Activated CD4-positive, alpha-beta T cell treated with anti-CD3 and anti-CD28 coated beads, Interleukin-2, amount 50 U/mL, for 16 hours (primary cell): Measurements from ENCODE around the gene RACK1.
A peak's percentile ranks its signal among the peaks of the same experiment; 100 is the strongest.
"Not testable (repeated sequence)": the region's sequence is repeated elsewhere in the genome, so short reads cannot be mapped to it uniquely, and the experiment has no call there.

ENCODE experiments used
- DNase-seq: peaks from one replicate; pipeline ENCODE4 v3.0.0-alpha.2; 2020

Gene RACK1

DNA sequence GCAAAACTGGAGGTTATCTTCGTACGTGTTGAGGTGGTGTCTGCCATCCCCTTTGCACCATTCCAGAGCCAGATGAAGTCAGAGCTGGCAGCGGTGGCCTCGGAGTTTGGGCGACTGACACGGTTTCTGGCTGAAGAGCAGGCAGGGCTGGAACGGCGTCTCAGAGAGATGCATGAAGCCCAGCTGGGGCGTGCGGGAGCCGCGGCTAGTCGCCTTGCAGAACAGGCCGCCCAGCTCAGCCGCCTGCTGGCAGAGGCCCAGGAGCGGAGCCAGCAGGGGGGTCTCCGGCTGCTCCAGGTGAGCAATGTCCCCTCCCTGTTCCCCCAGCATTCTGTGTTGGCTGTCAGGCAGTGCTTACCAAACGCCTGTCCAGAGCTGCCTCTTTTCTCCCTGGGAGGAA lies 11.1 kb downstream of the RACK1 start:
- DNase-seq: no peak

DNA sequence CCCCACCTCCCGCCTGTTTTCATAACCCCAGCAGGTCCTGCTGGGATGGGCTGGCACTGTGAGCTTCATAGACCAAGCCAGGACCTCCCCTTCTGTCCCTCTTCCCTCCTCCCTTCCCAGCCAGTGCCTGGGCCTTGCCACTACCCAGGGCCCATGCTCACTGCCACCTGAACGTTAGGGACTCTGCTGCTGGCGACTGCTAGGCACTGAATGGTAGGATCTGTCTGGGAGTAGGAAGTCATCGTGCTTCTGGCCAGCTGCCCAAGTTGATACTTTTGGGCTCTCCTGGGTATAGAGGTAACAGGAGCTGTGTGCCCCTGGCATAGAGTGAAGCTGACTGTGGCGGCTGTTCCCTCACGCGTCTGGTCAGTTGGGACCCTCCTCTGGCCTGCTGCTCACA lies 12.3 kb downstream of the RACK1 start:
- no peak for DNase-seq

DNA sequence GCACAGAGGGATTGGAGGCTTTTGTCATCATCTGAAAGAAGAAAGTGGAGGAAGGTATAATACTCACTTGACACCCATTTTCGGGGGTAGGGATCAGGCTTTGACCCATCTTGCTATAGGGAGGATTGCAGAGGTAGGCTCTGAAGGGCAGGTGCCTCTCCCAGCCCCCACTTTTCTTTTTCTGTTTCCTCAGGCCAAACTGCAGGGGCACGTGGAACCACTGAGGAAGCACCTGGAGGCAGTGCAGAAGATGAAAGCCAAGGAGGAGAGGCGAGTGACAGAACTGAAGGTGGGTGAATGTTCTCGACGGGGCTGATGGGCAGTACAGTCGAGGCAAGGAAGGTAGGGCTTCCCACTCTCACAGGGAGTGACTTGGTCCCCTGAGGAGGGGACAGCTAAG lies 13.2 kb downstream of the RACK1 start:
- DNase-seq: no peak

DNA sequence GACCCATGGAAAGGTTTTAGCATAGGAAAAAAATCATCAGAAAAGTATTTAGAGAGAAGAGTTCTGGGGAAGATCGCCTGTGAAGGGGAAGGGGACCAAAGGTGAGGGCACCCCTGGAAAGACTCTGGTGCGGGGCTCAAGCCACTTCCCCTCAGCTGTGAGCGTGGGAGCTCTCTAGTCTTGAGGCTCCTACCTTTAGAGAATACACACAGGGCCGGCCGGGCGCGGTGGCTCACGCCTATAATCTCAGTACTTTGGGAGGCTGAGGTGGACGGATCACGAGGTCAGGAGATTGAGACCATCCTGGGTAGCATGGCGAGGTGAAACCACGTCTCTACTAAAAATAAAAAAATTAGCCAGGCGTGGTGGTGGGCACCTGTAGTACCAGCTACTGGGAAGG lies 13.7 kb downstream of the RACK1 start:
- no peak for DNase-seq

DNA sequence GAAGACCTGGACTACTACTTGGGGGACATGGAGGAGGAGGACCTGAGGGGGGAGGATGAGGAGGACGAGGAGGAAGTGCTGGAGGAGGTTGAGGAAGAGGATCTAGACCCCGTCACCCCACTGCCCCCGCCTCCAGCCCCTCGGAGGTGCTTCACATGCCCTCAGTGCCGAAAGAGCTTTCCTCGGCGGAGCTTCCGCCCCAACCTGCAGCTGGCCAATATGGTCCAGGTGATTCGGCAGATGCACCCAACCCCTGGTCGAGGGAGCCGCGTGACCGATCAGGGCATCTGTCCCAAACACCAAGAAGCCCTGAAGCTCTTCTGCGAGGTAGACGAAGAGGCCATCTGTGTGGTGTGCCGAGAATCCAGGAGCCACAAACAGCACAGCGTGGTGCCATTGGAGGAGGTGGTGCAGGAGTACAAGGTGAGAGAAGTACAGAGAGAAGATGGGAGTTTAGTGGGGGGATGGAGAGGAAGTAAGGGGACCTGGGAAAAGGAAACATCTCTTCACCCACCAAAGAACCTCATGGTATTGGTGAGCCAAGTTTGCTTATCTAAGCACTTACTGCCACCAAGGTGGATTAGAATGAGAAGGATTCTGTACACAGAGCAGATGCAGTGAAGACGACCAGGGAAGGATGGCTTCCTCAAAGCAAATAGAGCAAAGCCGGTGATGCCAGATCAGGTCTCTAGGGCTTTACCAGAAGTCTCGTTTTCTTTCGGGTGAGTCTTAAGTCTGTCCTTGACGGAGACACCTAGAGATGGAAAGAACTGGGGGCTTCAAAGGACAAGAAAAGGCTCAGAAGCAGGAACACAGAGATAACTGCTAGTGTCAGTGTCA lies 19.1 kb downstream of the RACK1 start:
- no peak for DNase-seq

DNA sequence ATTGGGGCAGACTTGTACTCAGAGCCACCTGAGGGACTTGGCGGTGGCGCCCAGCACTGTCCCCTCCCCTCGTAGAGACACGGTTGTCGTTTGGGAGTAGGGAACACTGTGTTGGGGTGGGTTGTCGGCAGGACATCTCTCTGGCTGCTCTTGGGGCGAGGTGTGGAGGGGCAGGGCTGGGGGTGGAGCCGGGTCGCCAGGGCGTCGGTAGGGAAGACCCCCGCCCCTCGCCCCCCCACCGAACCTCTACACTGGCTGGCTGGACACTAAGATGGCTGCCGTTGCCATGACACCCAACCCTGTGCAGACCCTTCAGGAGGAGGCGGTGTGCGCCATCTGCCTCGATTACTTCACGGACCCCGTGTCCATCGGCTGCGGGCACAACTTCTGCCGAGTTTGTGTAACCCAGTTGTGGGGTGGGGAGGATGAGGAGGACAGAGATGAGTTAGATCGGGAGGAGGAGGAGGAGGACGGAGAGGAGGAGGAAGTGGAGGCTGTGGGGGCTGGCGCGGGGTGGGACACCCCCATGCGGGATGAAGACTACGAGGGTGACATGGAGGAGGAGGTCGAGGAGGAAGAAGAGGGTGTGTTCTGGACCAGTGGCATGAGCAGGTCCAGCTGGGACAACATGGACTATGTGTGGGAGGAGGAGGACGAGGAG lies 19.8 kb downstream of the RACK1 start:
- no peak for DNase-seq

DNA sequence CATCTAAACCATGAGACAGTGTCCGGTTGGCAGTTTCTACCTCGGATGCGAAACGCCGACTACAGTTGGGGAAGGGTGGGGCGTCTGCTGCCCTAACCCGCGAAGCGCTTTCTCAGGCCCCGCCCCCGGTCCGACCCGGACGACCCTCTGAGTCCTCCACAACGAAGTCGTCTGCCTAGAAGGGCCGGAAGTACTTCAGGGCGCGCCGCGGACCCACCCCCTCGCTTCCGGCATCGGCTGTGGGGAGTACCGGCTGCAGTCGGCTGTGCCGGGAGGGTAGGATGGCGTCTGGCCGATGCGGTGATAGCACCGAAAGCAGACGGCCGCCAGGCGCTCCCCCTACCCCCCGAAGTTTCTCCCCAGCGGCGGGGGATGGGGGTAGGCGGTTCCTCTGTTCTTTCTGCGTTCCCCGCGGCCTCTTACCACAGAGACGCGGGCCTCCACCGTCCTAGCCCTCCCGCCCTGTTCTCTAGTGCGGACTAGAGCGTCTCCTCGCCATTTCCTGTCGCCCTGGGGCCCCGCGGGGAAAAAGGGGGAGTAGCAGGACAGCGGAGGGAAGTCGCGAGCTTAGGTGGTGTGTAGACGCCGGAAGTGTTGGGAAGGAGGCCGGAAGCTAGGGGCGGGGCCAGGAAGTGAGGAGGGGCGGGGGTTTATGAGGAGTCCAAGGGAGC lies 20.5 kb downstream of the RACK1 start, which contains the start of gene TRIM41:
Gene TRIM41 (plus strand): TSS at position 224 of the 671 bp plus-strand sequence. CDS start 719 bp downstream, outside the sequence.
- DNase-seq: peak; percentile 99

DNA sequence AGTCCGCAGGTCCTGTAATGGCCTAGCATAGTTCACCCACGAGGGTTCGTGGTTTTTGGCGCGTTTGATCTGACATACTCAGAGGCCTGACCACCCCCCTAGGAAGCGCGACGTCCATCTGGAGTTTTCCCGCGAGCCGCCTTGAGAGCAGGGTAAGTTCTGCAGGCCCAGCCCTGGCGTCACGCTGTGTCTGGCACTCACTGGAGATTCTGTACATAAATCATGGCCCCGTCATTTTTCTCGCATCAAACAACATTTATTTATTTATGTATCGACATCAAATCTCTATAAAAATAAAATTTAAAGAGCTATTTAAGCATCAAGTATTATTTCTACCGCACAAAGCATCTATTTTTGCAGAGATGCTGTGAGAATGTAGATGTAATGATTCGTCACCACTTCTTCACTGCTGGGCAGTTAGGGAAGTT lies 21.1 kb downstream of the RACK1 start:
- DNase-seq: no peak

DNA sequence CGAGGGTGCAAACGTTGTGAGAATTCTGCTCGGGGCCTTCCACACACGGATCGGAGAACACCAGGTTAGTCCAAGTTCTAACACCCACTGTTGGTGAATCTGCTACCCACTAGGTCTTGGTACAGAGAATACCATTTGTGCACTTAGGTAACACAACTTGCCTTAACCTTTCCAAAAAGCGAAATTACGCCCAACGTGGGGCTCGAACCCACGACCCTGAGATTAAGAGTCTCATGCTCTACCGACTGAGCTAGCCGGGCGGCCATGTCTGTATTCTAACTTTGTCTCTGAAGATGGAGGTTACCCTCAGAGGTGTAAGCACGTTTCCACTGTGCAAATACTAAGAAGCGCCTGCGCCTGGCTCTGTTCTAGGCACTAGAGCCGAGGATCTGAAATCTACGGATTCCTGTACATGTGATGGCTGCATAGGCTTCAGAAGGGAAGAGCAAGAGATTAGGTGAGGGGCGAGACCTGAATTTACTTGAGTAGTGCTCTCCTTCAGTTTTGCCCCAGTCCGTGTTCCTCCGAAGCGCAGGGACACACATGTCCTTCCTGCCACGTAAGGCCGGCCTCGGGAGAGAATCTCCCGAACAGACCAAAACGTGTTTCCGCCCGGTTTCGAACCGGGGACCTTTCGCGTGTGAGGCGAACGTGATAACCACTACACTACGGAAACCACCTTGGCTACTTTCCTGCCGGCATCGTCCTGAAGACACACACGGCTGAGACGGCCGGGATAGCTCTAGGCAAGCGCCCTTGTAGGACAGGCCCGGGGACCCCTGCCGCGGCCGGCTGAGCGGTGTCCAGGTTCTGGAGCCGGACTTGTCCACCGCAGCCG lies 21.7 kb downstream of the RACK1 start:
- DNase-seq: peak; percentile 98

DNA sequence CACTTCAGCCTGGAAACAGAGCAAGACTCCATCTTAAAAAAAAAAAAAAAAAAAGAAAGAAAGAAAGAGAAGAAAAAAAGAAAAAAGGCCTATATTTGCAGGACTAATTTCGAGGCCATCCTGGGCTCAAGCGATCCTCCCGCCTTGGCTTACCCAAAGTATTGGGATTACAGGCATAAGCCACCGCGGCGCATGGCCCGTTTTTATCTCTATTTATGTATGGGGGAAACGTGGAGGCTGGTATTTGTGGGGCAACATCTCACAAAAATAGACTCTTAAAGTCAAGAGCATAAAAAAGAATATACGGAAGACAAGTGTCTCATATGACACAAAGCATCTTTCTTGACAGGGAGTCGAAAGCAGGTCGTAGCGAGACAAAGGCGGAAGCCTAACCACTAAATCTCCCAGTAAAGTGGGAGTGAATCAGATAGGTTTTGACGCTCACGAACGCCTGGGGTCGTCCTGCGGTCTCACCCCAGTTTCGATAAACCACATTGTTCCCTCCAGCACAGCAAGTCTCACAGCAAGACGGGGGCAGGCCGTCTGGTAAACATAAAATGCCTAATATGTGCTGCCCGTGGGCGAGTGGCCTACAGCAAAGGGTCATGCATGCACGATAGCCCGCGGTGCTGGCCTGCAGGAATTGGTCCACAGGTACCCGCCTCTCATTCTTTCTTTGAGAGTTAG lies 22.5 kb downstream of the RACK1 start:
- DNase-seq: no peak

DNA sequence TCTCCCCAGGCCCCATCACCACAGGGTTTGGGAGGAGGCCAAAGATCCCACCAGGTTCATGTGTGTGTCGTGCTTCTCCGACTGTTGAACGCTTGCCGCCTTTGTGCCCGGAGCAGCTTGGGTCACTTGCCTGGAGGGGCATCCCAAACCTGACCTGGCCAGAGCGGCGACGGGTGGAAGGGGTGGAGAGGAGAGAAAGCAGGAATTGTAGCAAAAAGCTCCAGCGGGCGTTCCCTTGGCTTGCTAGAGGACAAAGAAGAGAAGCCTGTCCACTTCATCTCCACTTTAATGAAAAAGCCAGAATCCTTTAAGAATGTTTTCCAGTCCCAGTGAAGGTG lies 23.6 kb downstream of the RACK1 start:
- DNase-seq: no peak

DNA sequence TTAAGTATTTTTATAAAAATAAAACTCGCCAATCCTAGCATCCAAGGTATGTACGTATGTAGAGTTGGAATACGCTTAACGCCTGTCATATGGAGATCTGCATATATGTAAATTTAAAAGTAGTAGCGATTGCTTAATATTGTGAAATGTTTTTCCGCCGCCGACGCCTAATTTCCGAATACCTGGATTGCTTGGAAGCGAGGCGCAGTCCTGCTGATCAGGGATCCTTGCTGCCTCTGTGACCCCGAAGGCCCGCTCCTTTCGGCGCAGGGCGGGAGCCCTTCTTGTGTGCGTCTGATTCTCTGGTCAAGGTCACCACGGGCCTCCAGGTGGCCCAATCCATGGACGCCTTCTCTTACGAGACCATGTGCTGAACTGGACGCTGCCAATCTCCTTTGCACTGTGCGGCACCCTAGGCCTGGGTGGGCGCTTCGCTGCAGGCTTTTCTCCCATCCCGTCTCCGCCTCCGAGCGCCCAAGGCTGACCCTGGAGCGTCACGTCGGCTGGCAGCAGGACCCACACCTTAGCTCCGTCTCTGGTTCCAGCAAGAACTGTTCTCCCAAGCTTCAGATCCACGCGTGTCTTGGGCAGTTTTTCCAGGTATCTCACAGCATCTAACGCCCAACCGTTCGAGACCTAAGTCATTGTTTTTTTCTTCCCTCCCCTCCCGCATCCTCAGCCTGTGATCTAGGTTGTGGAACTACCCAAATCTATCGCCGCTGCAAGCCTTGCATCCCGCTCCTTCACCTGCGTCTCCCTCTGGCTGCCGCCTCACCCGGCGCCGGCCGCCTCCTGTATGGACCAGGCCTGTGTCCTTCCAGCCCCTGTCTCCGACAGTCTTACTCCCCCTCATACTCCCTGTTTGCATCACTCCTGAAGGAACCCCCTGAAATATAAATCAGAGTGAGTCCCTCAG lies 24.2 kb downstream of the RACK1 start:
- DNase-seq: no peak

DNA sequence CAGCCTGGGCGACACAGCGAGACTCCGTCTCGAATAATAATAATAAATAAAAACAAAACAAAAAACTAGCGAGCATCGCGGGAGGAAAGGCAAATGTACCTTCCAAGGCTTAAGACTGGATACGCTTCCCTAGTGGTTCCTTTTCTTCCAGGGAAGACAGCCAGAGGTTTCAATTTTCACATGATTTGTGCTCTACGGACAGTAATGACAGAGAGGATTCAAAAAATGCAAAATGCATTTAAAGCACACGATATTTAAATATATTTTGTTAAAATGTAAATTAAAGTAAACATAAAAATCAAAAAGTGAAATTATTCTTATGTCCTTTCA lies 24.9 kb downstream of the RACK1 start:
- DNase-seq: no peak

DNA sequence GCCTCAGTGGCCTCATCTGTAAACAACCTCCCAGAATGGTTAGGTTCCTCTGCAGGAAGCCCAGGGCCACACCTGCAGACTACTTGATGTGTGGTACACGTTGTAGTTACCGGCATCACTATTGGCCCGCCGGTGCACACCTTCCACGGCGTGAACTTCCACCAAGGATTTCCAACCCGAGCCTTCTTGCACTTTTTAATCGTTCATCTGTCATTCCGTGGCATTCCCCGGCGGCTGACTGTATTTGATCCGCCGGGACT lies 26.0 kb downstream of the RACK1 start:
- DNase-seq: no peak

DNA sequence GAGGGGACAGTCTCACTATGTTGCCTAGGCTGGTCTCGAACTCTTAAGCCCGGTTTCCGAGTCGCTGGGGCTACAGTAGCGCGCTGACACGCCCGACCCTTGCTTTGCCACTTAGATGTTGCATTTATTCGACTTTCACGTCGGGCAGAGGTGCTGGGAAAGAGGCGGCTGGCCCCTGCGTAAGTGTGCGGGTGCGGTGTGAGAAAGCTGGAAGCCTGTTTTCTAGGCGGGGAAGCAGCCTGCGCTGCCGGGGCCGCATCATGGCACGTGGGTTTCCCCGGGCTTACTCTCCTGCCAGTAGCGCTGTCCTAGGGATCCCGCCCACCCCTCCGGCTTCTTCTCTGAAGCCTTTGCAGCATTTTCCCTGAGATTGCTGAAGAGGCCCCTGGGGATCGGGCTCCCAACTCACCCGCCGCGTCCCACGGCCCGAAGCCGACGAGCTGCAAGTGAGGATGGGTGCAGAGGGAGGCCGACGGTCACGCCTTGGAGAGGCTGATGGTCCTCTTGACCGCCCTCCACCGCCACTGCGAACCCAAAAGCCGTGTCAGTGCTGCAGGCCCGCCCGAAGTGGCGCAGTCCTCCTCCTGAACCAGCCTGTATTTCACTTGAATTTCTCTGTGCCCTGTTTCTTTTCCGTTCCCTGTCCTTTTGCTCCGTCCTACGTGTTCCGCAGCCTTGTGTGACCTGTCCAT lies 26.4 kb downstream of the RACK1 start:
- DNase-seq: peak; percentile 82

DNA sequence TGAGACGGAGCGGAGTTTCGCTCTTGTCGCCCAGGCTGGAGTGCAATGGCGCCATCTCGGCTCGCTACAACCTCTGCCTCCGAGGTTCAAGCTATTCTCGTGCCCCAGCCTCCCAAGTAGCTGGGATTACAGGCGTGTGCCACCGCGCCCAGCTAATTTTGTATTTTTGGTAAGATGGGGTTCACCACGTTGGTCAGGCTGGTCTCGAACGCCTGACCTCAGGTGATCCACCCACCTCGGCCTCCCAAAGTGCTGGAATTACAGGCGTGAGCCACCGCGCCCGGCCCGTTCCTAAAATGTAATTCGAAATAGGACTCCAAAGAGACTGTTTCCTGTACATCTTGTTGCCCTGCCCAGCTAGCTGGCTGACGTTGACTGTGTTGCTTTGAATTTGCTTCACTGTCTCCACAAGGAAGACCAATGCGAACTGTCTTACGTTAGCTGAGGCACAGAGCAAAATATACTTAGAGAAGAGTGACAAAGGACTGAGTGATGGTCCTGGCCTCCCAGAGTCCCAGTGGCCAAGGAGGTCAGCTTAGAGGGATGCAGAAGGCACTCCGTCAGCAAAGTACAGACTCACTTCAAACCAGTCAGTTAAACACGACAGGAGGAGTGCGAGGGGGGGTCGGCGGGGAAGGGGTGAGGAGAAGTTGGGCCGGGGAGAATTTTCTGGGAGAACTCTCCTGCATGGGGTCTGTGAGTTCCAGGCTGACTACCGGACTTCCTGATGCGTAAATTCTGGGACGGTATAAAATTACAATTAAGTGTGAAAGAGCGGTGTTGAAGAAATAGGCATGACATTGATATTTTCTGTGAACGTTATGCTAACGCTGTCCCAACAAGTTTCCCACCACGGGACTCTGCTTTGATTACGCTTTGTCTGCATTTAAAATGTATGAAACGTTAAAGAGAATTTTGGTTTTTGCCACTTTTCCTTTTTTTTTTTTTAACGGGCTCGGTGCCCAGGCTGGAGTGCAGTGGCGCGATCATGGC lies 27.4 kb downstream of the RACK1 start:
- DNase-seq: peak; percentile 62

DNA sequence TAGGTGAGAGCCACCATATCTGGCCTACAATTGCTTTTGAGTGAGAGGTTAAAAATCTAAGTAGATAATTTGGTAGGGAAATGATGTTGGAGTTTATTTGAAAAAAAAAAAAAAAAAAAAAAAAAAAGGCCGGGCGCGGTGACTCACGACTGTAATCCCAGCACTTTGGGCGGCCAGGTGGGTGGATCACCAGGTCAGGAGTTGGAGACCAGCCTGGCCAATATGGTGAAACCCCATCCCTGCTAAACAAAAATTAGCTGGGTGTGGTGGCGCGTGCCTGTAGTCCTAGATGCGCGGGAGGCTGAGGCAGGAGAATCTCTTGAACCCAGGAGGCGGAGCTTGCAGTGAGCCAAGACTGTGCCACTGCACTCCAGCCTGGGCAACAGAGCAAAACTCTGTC lies 29.5 kb downstream of the RACK1 start:
- not testable (repeated sequence) for DNase-seq

DNA sequence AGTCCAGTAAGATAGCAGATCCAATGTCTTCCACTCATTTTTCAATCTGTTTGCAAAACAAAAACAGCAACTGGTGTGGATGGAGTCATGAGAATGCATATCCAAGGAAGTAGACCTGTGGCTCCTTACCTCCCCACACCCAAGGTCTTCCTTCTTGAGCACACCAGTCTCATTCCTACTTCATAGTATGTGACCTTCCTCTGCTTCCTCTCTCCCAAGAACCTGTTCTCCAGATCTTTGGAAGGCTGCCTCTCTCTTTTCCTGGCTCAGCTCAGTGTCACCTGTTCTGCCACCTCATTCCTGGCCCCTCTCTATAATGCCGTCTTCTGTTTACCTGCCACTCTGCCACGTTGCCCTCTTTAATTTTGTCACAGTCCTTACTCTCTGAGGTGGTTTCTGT lies 30.8 kb downstream of the RACK1 start:
- no peak for DNase-seq

DNA sequence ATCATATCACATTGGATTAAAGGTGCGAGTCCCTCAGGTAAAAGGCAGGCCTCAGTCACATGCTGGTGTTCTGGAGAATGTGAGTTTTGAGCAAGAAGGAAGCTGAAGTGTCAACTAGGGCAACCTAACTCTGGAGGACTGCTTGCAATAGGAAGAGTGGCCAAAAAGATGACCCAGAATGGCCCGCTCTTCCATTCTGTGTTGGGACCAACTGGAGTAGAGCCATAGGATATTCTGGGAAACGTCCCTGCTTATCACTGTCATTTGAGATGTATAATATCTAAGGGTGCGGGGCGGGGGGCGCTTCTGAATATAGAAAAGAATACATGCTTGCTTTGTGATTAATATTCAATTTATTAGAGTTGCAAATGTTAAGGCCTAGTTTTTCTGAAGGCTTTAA lies 31.6 kb downstream of the RACK1 start:
- DNase-seq: no peak

DNA sequence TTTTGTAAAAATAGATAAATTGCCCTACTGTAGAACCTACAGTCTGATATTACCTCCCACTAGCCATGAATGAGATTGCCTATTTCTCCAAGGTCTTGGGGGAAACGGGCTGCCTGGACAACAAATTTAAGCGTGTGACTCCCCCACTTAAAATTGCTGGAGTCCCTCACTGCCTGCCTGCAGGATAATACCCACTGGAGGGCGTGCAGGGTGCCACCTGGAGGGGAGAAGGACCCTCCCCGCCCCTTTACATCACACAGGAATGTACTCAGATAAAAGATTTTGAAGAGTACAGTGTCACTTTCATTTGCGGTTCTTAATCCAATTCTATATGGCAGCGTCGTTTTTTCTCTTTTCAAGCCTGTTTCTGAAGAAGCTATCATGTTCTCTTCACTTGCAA lies 32.5 kb downstream of the RACK1 start:
- no peak for DNase-seq
